Liver (tissue), 9 donors: ENCODE results near the gene TANC1. TPM values are rescaled to one million over a fixed set of nuclear protein-coding genes. Genes with fewer than 3 reads are reported as not detected.
A peak's percentile ranks its signal among the peaks of the same experiment; 100 is the strongest.

ENCODE experiments used
- DNase-seq: peaks from one replicate; pipeline ENCODE4 v3.0.0-alpha.2; 2017; ENCODE audit warnings: low spot score
- H3K27ac ChIP-seq, 2 donors: one replicate each; pipeline ENCODE4 v1.7.0; 2013; ENCODE audit warnings: inconsistent platforms in 2 of 2, low read length in 2 of 2, control low read depth in 1 of 2, low read depth in 1 of 2, mild to moderate bottlenecking in 1 of 2
- H3K27me3 ChIP-seq, 4 donors: one replicate each; pipeline versions ENCODE4 v1.6.1 to v1.7.0; 2013; ENCODE audit warnings: low read length in 3 of 4, inconsistent platforms in 1 of 4, mild to moderate bottlenecking in 1 of 4, moderate library complexity in 1 of 4; ENCODE audit not compliant: control insufficient read depth in 4 of 4, insufficient read depth in 4 of 4
- H3K36me3 ChIP-seq, 4 donors: one replicate each; pipeline versions ENCODE4 v1.6.1 to v1.7.0; 2013; ENCODE audit warnings: low read length in 3 of 4, mild to moderate bottlenecking in 3 of 4, low read depth in 1 of 4, moderate library complexity in 1 of 4; ENCODE audit not compliant: control insufficient read depth in 4 of 4, insufficient read depth in 3 of 4
- H3K4me1 ChIP-seq, 4 donors: one replicate each; pipeline versions ENCODE4 v1.6.1 to v1.7.0; 2013; ENCODE audit warnings: low read length in 3 of 4, mild to moderate bottlenecking in 3 of 4, moderate library complexity in 1 of 4; ENCODE audit not compliant: control insufficient read depth in 4 of 4, insufficient read depth in 4 of 4
- H3K4me3 ChIP-seq, 3 donors: one replicate each; pipeline versions ENCODE4 v1.6.1 to v1.7.0; 2013; ENCODE audit warnings: low read length in 3 of 3, control low read depth in 1 of 3, low read depth in 1 of 3, mild to moderate bottlenecking in 1 of 3
- H3K9ac ChIP-seq, 2 donors: one replicate each; pipeline ENCODE4 v1.7.0; 2013; ENCODE audit warnings: low read length in 2 of 2, mild to moderate bottlenecking in 2 of 2, moderate library complexity in 2 of 2, control low read depth in 1 of 2, low read depth in 1 of 2
- H3K9me3 ChIP-seq, 4 donors: one replicate each; pipeline versions ENCODE4 v1.6.1 to v1.7.0; 2013; ENCODE audit warnings: low read length in 3 of 4; ENCODE audit not compliant: control insufficient read depth in 4 of 4
- EGR1 ChIP-seq, 2 donors: IDR thresholded peaks; 2 replicates each; pipeline ENCODE4 v1.6.1; 2016 to 2018; ENCODE audit warnings: antibody characterized with exemption in 2 of 2, low read depth in 2 of 2
- FOXA1 ChIP-seq: IDR thresholded peaks from 2 replicates; pipeline ENCODE4 v1.6.1; 2016; ENCODE audit warnings: antibody characterized with exemption
- FOXA2 ChIP-seq: IDR thresholded peaks from 2 replicates; pipeline ENCODE4 v1.6.1; 2016; ENCODE audit warnings: antibody characterized with exemption
- GABPA ChIP-seq, 2 donors: IDR thresholded peaks in 1 of 2; conservative IDR thresholded peaks in 1 of 2; 2 replicates each; pipeline ENCODE4 v1.6.1; 2016; ENCODE audit warnings: antibody characterized with exemption in 2 of 2, mild to moderate bottlenecking in 1 of 2, moderate library complexity in 1 of 2
- HNF4A ChIP-seq, 2 donors: conservative IDR thresholded peaks; 2 replicates each; pipeline ENCODE4 v1.6.1; 2016; ENCODE audit warnings: antibody characterized with exemption in 2 of 2, mild to moderate bottlenecking in 2 of 2
- HNF4G ChIP-seq: IDR thresholded peaks from 2 replicates; pipeline ENCODE4 v1.6.1; 2016; ENCODE audit warnings: antibody characterized with exemption
- JUND ChIP-seq, 2 donors: IDR thresholded peaks; 2 replicates each; pipeline ENCODE4 v1.6.1; 2016; ENCODE audit warnings: antibody characterized with exemption in 2 of 2
- NR2F2 ChIP-seq: IDR thresholded peaks from 2 replicates; pipeline ENCODE4 v1.6.1; 2016; ENCODE audit warnings: antibody characterized with exemption
- RAD21 ChIP-seq, 2 donors: IDR thresholded peaks; 2 replicates each; pipeline ENCODE4 v1.6.1; 2016; ENCODE audit warnings: antibody characterized with exemption in 2 of 2, mild to moderate bottlenecking in 2 of 2
- RXRA ChIP-seq, 2 donors: IDR thresholded peaks; 2 replicates each; pipeline ENCODE4 v1.6.1; 2017 to 2018; ENCODE audit warnings: antibody characterized with exemption in 2 of 2, mild to moderate bottlenecking in 1 of 2
- SP1 ChIP-seq: IDR thresholded peaks from 2 replicates; pipeline ENCODE4 v1.6.1; 2018; ENCODE audit warnings: antibody characterized with exemption, mild to moderate bottlenecking
- TAF1 ChIP-seq: conservative IDR thresholded peaks from 2 replicates; pipeline ENCODE4 v1.6.1; 2016; ENCODE audit warnings: antibody characterized with exemption, mild to moderate bottlenecking
- YY1 ChIP-seq: IDR thresholded peaks from 2 replicates; pipeline ENCODE4 v1.6.1; 2016; ENCODE audit warnings: antibody characterized with exemption, mild to moderate bottlenecking
- WGBS: extraction: QIAGEN DNeasy Blood & Tissue Kit; methylation state at CpG from one replicate; pipeline ENCODE4 v1.1.7; 2013; 5-methylcytosine and 5-hydroxymethylcytosine counted together
- polyA plus RNA-seq, 2 donors: library from polyadenylated mRNA; stranded (reverse) in 1 of 2; unstranded in 1 of 2; fragments of 200-250 nt in 1 of 2; fragments of >200 nt in 1 of 2; fragmentation: Nextera tagmentation in 1 of 2; extraction: Ambion mirVana in 1 of 2; gene quantifications; one replicate each; pipeline versions ENCODE4 v1.2.1 to v1.2.3, GENCODE V29; 2013 to 2015
- total RNA-seq, 2 donors: library from RNA; depleted of rRNA; stranded (reverse); fragments of >200 nt; gene quantifications; one replicate each; pipeline ENCODE4 v1.2.3, GENCODE V29; 2014
- TF ChIP-seq, protein P1 (sequence below): IDR thresholded peaks from 2 replicates; pipeline ENCODE4 v1.6.1; 2016; ENCODE audit warnings: antibody characterized with exemption, mild to moderate bottlenecking
- TF ChIP-seq, protein P2 (sequence below): IDR thresholded peaks from 2 replicates; pipeline ENCODE4 v1.6.1; 2016; ENCODE audit warnings: antibody characterized with exemption
- TF ChIP-seq, protein P3 (sequence below): fragments of 150-350 bp; IDR thresholded peaks from 2 replicates; pipeline ENCODE4 v1.5.1; 2017; ENCODE audit warnings: improper control_type of control experiment, low read depth, low read length; ENCODE audit not compliant: missing input control
- TF ChIP-seq, protein P4 (sequence below): IDR thresholded peaks from 2 replicates; pipeline ENCODE4 v1.6.1; 2016; ENCODE audit warnings: antibody characterized with exemption
- TF ChIP-seq, protein P5 (sequence below): IDR thresholded peaks from 2 replicates; pipeline ENCODE4 v1.6.1; 2016; ENCODE audit warnings: antibody characterized with exemption
- donor health status: healthy.
- donor health status: healthy.
- donor health status: healthy.
- donor health status: healthy.
- donor health status: healthy.

The TANC1 gene
- total and polyA plus RNA-seq, 4 donors = 3.7 to 17.7 (median 5.2) TPM

DNA sequence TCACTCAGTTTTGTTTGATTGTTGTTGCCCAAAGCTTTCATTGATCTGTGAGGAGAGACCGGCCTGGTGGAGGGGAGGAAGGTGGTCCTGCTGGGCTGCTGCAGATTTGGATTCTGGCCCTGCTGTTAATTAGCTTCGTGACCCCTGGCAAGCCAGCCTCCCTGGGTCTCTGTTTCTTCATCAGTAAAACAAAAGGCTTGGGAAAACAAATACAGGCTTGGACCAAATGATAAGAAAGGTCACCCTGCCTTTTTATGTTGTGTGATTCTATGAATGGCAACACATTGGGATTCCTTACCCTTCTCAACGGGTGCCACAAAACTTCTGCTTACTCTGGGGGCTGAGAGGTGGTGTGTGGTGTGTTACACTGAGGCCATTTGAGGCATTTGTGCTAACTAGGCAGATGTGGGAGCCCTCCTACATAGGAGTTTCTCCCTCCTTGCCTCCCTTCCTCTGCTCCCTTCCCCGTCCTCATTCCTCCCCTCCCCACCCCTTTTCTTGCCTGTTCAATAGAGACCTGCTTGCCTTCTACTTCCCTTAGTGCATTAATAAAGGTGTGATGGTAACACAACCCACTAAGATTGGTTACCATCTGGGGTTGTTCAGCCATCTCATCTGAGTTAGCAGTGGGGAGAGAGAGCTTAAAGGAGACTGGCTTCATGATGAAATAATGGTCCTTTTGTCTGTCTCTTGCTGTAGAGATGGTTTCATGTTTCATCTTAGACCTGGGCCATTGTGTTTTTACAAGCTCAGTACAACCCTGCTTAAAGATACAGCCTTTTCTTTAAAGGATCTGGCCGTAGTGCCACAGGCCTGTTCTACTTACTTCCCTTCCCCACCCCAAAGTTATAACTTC, 96.2 kb downstream of the TANC1 start:
- Histone ChIP-seq H3K9me3 (no peaks in the 10 kb centered on the region), H3K4me1 (no peaks in the 10 kb centered on the region), H3K36me3 (peaks cover 0 to 4% (median 0%) of the 10 kb centered on the region in 4 donors), H3K9ac (no peak overlapping the region), H3K27ac (no peak overlapping the region), H3K4me3 (no peak overlapping the region), H3K27me3 (no peaks in the 10 kb centered on the region)
- TF ChIP-seq NR2F2 = peak; percentile 23
- TF ChIP-seq, protein P1, sequence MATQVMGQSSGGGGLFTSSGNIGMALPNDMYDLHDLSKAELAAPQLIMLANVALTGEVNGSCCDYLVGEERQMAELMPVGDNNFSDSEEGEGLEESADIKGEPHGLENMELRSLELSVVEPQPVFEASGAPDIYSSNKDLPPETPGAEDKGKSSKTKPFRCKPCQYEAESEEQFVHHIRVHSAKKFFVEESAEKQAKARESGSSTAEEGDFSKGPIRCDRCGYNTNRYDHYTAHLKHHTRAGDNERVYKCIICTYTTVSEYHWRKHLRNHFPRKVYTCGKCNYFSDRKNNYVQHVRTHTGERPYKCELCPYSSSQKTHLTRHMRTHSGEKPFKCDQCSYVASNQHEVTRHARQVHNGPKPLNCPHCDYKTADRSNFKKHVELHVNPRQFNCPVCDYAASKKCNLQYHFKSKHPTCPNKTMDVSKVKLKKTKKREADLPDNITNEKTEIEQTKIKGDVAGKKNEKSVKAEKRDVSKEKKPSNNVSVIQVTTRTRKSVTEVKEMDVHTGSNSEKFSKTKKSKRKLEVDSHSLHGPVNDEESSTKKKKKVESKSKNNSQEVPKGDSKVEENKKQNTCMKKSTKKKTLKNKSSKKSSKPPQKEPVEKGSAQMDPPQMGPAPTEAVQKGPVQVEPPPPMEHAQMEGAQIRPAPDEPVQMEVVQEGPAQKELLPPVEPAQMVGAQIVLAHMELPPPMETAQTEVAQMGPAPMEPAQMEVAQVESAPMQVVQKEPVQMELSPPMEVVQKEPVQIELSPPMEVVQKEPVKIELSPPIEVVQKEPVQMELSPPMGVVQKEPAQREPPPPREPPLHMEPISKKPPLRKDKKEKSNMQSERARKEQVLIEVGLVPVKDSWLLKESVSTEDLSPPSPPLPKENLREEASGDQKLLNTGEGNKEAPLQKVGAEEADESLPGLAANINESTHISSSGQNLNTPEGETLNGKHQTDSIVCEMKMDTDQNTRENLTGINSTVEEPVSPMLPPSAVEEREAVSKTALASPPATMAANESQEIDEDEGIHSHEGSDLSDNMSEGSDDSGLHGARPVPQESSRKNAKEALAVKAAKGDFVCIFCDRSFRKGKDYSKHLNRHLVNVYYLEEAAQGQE = no peak
- WGBS = 69% methylated on average over 5 of the region's 5 CpGs
- no peak for DNase-seq

DNA sequence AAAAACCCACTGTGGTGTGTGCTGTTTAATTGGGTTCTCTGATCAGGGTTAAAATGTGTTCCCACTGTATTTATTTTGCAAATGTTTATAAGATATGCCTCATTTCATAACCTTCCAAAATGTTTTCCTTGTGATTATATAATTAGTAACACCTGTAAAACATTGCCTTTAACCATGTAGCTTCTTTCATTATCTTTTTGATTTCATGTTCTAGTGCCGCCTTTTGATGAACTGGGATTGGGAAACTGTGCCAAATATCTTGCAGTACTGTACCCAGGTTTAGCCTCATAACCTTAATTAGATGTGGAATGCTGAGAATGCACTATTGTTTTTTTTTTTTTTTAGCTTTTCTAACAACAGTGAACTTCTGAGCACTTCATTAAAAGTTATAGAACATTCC, 96.9 kb downstream of the TANC1 start:
- peaks cover 0 to 4% (median 0%) of the 10 kb centered on the region in 4 donors for H3K36me3 ChIP-seq
- no peaks in the 10 kb centered on the region for H3K9me3 ChIP-seq
- no peak for TF ChIP-seq RAD21 (IDR thresholded peaks at IDR 0.05)
- no peak for TF ChIP-seq YY1
- TF ChIP-seq HNF4G = no peak
- TF ChIP-seq, protein P2, sequence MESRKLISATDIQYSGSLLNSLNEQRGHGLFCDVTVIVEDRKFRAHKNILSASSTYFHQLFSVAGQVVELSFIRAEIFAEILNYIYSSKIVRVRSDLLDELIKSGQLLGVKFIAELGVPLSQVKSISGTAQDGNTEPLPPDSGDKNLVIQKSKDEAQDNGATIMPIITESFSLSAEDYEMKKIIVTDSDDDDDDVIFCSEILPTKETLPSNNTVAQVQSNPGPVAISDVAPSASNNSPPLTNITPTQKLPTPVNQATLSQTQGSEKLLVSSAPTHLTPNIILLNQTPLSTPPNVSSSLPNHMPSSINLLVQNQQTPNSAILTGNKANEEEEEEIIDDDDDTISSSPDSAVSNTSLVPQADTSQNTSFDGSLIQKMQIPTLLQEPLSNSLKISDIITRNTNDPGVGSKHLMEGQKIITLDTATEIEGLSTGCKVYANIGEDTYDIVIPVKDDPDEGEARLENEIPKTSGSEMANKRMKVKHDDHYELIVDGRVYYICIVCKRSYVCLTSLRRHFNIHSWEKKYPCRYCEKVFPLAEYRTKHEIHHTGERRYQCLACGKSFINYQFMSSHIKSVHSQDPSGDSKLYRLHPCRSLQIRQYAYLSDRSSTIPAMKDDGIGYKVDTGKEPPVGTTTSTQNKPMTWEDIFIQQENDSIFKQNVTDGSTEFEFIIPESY = no peak
- TF ChIP-seq, protein P3, sequence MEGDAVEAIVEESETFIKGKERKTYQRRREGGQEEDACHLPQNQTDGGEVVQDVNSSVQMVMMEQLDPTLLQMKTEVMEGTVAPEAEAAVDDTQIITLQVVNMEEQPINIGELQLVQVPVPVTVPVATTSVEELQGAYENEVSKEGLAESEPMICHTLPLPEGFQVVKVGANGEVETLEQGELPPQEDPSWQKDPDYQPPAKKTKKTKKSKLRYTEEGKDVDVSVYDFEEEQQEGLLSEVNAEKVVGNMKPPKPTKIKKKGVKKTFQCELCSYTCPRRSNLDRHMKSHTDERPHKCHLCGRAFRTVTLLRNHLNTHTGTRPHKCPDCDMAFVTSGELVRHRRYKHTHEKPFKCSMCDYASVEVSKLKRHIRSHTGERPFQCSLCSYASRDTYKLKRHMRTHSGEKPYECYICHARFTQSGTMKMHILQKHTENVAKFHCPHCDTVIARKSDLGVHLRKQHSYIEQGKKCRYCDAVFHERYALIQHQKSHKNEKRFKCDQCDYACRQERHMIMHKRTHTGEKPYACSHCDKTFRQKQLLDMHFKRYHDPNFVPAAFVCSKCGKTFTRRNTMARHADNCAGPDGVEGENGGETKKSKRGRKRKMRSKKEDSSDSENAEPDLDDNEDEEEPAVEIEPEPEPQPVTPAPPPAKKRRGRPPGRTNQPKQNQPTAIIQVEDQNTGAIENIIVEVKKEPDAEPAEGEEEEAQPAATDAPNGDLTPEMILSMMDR = no peak
- TF ChIP-seq JUND (IDR thresholded peaks at IDR 0.05) = no peak
- TF ChIP-seq RXRA (IDR thresholded peaks at IDR 0.05) = no peak
- TF ChIP-seq NR2F2 = no peak
- TF ChIP-seq TAF1 = no peak
- TF ChIP-seq EGR1 (IDR thresholded peaks at IDR 0.05; ENCODE audit: low read depth in 2 of 2) = no peak
- TF ChIP-seq, protein P4, sequence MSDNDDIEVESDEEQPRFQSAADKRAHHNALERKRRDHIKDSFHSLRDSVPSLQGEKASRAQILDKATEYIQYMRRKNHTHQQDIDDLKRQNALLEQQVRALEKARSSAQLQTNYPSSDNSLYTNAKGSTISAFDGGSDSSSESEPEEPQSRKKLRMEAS = no peak
- TF ChIP-seq, protein P5, sequence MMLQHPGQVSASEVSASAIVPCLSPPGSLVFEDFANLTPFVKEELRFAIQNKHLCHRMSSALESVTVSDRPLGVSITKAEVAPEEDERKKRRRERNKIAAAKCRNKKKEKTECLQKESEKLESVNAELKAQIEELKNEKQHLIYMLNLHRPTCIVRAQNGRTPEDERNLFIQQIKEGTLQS = no peak
- TF ChIP-seq GABPA (IDR thresholded peaks at IDR 0.05 in 1 of 2, conservative IDR thresholded peaks at IDR 0.05 in 1 of 2) = no peak
- TF ChIP-seq FOXA2 = no peak
- no peak for TF ChIP-seq SP1
- TF ChIP-seq FOXA1 = no peak
- TF ChIP-seq, protein P1 = no peak
- TF ChIP-seq HNF4A (conservative IDR thresholded peaks at IDR 0.05) = no peak
- no peaks in the 10 kb centered on the region for H3K4me1 ChIP-seq
- H3K9ac ChIP-seq = no peak overlapping the region
- H3K4me3 ChIP-seq = no peak overlapping the region
- no peak overlapping the region for H3K27ac ChIP-seq
- 81% methylated on average over 1 of the region's 1 CpG for WGBS
- no peaks in the 10 kb centered on the region for H3K27me3 ChIP-seq
- DNase-seq = no peak
